ENCODE data around the gene TPH2. TPM values are rescaled to one million over a fixed set of nuclear protein-coding genes. Genes with fewer than 3 reads are reported as not detected.

TPH2 gene
- total and polyA plus RNA-seq, 2 of the 13 experiments (the other 11 are each of a cell fraction or from before 2014, with no cell fraction given): not detected

GRCh38 chr12:72024613-72025012 is 86.0 kb downstream of the TPH2 start (continued):
- TF ChIP-seq RERE (CRISPR knock-in tag; IDR thresholded peaks at IDR 0.05; ENCODE audit: low read depth) (no peak), NFE2L2 (IDR thresholded peaks at IDR 0.05; ENCODE audit: low read length) (no peak), TFDP2 (CRISPR knock-in tag; IDR thresholded peaks at IDR 0.05) (no peak), ZNF782 (CRISPR knock-in tag; IDR thresholded peaks at IDR 0.05; ENCODE audit: borderline replicate concordance) (no peak), KAT2B (IDR thresholded peaks at IDR 0.05; ENCODE audit: borderline replicate concordance, low read depth, low read length) (no peak), PBX3 (CRISPR knock-in tag; IDR thresholded peaks at IDR 0.05; ENCODE audit: borderline replicate concordance) (no peak), MAX (IDR thresholded peaks at IDR 0.05) (no peak), HINFP (CRISPR knock-in tag; IDR thresholded peaks at IDR 0.05; ENCODE audit: low read depth) (no peak)

All from HepG2 (cell line).